ENCODE measurements around the gene JAML. TPM values are rescaled to one million over a fixed set of nuclear protein-coding genes. Genes with fewer than 3 reads are reported as not detected.

The JAML gene
- total and polyA plus RNA-seq, 4 experiments from 2014 or later: 115 to 194 (median 142) TPM

DNA sequence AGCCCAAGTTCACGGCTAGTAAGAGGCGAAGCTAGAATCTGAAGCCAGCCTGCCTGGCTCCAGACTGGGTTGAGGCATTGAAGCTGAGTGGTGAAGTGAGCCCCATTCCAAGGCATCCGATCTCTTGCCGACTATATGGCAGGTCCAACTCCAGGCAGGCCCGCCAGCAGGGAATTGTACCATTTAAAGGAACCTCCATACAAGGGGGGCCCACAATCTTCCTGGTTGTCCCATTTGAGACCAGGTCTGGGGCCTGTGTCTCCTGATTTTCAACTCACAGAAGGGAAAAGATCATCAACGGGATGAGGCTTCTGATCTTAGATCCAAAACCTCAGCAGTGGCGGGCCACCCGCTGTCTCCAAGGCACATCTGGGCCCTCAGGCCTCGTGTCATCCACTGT is 52.5 kb downstream of the JAML start:
- H3K9me3 ChIP-seq (ENCODE audit: control insufficient read depth in 1 of 2, low read length in 2 of 2): no peaks in the 10 kb centered on the region
- DNase-seq: no peak
- no peak overlapping the region for H3K4me3 Mint-ChIP-seq
- no peak overlapping the region for H3K27ac Mint-ChIP-seq
- H3K4me3 ChIP-seq (ENCODE audit: low read length in 2 of 2): no peak overlapping the region
- H3K36me3 Mint-ChIP-seq: no peaks in the 10 kb centered on the region
- H3K9me3 Mint-ChIP-seq: no peaks in the 10 kb centered on the region
- CTCF ChIA-PET (ENCODE audit: partially characterized antibody): interaction anchor here (0.7 to 6.9 kb wide), 49 partner anchors 8 to 748 kb away, joined by 3 to 109 read pairs (median 5); partner anchors contain the start of genes MPZL2, MPZL3 and SCN4B
- intact Hi-C loops (cut with micrococcal nuclease): loop anchor here (10.0 kb wide), 1 partner anchor 748 kb away; no protein-coding TSS in a partner anchor
- H3K4me1 ChIP-seq (ENCODE audit: insufficient read depth, low read length): peaks cover 8% of the 10 kb centered on the region
- H3K36me3 ChIP-seq (ENCODE audit: insufficient read depth, low read length): no peaks in the 10 kb centered on the region
- H3K27me3 Mint-ChIP-seq: peaks cover 2 to 13% of the 10 kb centered on the region in 2 donors
- peaks cover 0 to 5% (median 2%) of the 10 kb centered on the region in 4 donors for H3K4me1 Mint-ChIP-seq
- POLR2A ChIA-PET (ENCODE audit: partially characterized antibody): interaction anchor here (0.8 to 1.7 kb wide), 3 partner anchors 28 to 365 kb away, joined by 3 to 6 read pairs (median 5); no protein-coding TSS in a partner anchor
- no peaks in the 10 kb centered on the region for H3K27me3 ChIP-seq (ENCODE audit: insufficient read depth, low read length)
- H3K27ac ChIP-seq (ENCODE audit: low read depth, low read length): no peak overlapping the region

DNA sequence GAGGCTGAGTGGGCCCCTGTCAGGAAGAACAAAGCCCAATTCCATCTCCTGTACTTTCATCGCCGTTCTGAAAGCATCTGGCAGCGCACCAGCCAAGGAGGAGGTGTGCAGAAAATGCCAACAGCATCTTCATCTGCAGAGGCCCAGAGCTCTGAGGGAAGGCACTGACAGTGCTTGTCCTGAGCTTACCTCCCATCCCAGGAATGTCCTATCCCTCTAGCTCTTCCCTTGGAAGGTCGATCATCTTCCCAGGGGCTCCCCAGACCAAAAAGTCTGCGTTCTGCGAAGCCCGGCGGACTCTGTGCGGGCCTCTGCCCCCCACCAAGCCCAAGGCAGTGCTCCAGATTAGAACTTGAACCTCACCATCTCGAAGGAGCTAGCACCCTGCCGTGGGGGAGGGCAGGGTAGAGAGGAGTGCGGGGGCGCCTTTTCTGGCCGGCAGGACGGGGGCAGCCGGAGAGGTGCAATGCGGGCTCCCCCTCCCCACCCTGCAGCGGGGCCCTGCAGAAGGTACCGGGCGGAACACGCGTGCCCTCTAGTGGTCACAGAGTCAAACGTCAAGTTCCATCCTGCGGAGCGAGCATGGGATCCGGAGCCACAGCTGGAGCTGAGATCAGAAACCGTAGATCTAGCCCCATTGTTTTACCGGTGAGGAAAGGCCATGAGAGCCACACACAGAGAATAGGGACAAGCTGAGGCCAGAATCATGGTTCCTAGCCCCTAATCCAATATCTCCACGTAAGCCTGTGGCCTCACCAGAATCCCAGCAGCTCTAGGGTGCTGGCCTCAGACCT is 53.3 kb downstream of the JAML start:
- H3K36me3 ChIP-seq (ENCODE audit: insufficient read depth, low read length): no peaks in the 10 kb centered on the region
- H3K4me3 Mint-ChIP-seq: peak overlapping the region in 2 of 8 donors; percentile 9 to 12
- H3K36me3 Mint-ChIP-seq: no peaks in the 10 kb centered on the region
- peaks cover 8% of the 10 kb centered on the region for H3K4me1 ChIP-seq (ENCODE audit: insufficient read depth, low read length)
- no peak overlapping the region for H3K27ac ChIP-seq (ENCODE audit: low read depth, low read length)
- ChIA-PET POLR2A (ENCODE audit: partially characterized antibody) (interaction anchor here (0.8 to 1.7 kb wide), 5 partner anchors 27 to 364 kb away, joined by 3 to 6 read pairs (median 4); no protein-coding TSS in a partner anchor), CTCF (ENCODE audit: partially characterized antibody) (interaction anchor here (0.7 to 6.9 kb wide), 60 partner anchors 8 to 747 kb away, joined by 3 to 109 read pairs (median 4); partner anchors contain the start of genes MPZL2, MPZL3 and SCN4B)
- peak; percentile 63 to 72 (median 65) for DNase-seq
- no peaks in the 10 kb centered on the region for H3K27me3 ChIP-seq (ENCODE audit: insufficient read depth, low read length)
- no peak overlapping the region for H3K4me3 ChIP-seq (ENCODE audit: low read length in 2 of 2)
- H3K27ac Mint-ChIP-seq: no peak overlapping the region
- no peaks in the 10 kb centered on the region for H3K9me3 Mint-ChIP-seq
- intact Hi-C loops (cut with micrococcal nuclease): loop anchor here (1.0 to 10.0 kb wide), 4 partner anchors 26 to 747 kb away; no protein-coding TSS in a partner anchor
- H3K4me1 Mint-ChIP-seq: peaks cover 0 to 5% (median 2%) of the 10 kb centered on the region in 4 donors
- no peaks in the 10 kb centered on the region for H3K9me3 ChIP-seq (ENCODE audit: control insufficient read depth in 1 of 2, low read length in 2 of 2)
- H3K27me3 Mint-ChIP-seq: peaks cover 4 to 15% of the 10 kb centered on the region in 2 donors

DNA sequence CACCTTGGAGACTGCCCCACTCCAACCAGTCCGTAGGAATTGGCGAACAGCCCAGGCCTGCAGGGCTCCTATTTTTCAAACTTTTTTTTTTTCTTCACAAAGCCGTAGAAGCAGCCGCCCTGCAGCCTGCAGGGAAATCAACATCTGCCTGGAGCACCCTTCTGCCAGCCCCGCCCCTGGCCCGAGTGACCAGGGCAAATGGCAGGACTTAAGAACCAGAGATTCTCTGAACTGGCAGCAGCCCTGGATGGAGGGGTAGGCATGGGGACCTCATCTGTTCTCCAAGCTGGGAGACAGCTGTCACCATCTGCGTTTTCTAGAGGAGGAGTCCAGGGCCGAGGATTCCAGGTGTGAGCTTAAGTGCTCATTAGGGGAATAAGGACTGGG is 53.9 kb downstream of the JAML start:
- intact Hi-C loops (cut with micrococcal nuclease): loop anchor here (1.0 to 10.0 kb wide), 4 partner anchors 26 to 746 kb away; no protein-coding TSS in a partner anchor
- H3K27ac Mint-ChIP-seq: no peak overlapping the region

DNA sequence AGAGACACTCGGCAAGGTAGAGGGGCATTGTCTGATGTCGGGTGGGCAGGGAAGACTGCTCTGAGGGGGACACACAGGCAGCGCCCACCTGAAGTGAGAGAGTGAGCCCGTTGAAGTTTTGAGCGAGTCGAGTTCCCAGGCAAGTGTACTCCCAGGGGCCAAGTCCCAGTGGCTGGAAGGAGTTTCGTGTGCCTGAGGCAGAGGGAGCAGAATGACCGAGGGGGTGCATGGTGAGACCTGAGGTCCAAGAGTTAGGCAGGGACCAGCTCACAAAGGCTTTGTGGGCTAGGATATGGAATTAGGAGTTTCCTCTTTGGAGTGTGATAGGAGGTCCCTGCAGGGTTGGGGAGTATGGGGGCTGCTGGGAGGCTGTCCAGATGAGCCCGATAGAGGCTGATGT is 54.6 kb downstream of the JAML start:
- Mint-ChIP-seq H3K27me3 (peaks cover 4 to 12% of the 10 kb centered on the region in 2 donors), H3K36me3 (no peaks in the 10 kb centered on the region), H3K9me3 (no peaks in the 10 kb centered on the region), H3K4me1 (peaks cover 0 to 5% (median 2%) of the 10 kb centered on the region in 4 donors), H3K4me3 (no peak overlapping the region), H3K27ac (no peak overlapping the region)
- POLR2A ChIA-PET (ENCODE audit: partially characterized antibody): no interaction called here
- CTCF ChIA-PET (ENCODE audit: partially characterized antibody): interaction anchor here (0.9 to 6.9 kb wide), 15 partner anchors 11 to 744 kb away, joined by 3 to 109 read pairs (median 12); partner anchors contain the start of gene SCN4B
- DNase-seq: no peak
- Histone ChIP-seq H3K36me3 (ENCODE audit: insufficient read depth, low read length) (no peaks in the 10 kb centered on the region), H3K27ac (ENCODE audit: low read depth, low read length) (no peak overlapping the region), H3K9me3 (ENCODE audit: control insufficient read depth in 1 of 2, low read length in 2 of 2) (no peaks in the 10 kb centered on the region), H3K27me3 (ENCODE audit: insufficient read depth, low read length) (no peaks in the 10 kb centered on the region), H3K4me1 (ENCODE audit: insufficient read depth, low read length) (peaks cover 8% of the 10 kb centered on the region), H3K4me3 (ENCODE audit: low read length in 2 of 2) (no peak overlapping the region)
- intact Hi-C loops (cut with micrococcal nuclease): loop anchor here (10.0 kb wide), 1 partner anchor 745 kb away; no protein-coding TSS in a partner anchor

More for the DNA sequence above, 53.9 kb downstream of the JAML start:
- H3K4me3 Mint-ChIP-seq: peak overlapping the region in 1 of 8 donors; percentile 9
- H3K4me1 ChIP-seq (ENCODE audit: insufficient read depth, low read length): peaks cover 8% of the 10 kb centered on the region
- no peaks in the 10 kb centered on the region for H3K9me3 ChIP-seq (ENCODE audit: control insufficient read depth in 1 of 2, low read length in 2 of 2)
- peaks cover 0 to 5% (median 2%) of the 10 kb centered on the region in 4 donors for H3K4me1 Mint-ChIP-seq
- H3K27me3 ChIP-seq (ENCODE audit: insufficient read depth, low read length): no peaks in the 10 kb centered on the region
- H3K27me3 Mint-ChIP-seq: peaks cover 4 to 15% of the 10 kb centered on the region in 2 donors
- DNase-seq: no peak
- no peak overlapping the region for H3K4me3 ChIP-seq (ENCODE audit: low read length in 2 of 2)
- POLR2A ChIA-PET (ENCODE audit: partially characterized antibody): interaction anchor here (1.1 to 1.7 kb wide), 3 partner anchors 117 to 363 kb away, joined by 3 to 5 read pairs (median 4); no protein-coding TSS in a partner anchor
- no peaks in the 10 kb centered on the region for H3K9me3 Mint-ChIP-seq
- no peaks in the 10 kb centered on the region for H3K36me3 ChIP-seq (ENCODE audit: insufficient read depth, low read length)
- no peaks in the 10 kb centered on the region for H3K36me3 Mint-ChIP-seq
- no peak overlapping the region for H3K27ac ChIP-seq (ENCODE audit: low read depth, low read length)
- CTCF ChIA-PET (ENCODE audit: partially characterized antibody): interaction anchor here (0.9 to 6.9 kb wide), 42 partner anchors 8 to 746 kb away, joined by 3 to 109 read pairs (median 6); partner anchors contain the start of genes MPZL2 and SCN4B

DNA sequence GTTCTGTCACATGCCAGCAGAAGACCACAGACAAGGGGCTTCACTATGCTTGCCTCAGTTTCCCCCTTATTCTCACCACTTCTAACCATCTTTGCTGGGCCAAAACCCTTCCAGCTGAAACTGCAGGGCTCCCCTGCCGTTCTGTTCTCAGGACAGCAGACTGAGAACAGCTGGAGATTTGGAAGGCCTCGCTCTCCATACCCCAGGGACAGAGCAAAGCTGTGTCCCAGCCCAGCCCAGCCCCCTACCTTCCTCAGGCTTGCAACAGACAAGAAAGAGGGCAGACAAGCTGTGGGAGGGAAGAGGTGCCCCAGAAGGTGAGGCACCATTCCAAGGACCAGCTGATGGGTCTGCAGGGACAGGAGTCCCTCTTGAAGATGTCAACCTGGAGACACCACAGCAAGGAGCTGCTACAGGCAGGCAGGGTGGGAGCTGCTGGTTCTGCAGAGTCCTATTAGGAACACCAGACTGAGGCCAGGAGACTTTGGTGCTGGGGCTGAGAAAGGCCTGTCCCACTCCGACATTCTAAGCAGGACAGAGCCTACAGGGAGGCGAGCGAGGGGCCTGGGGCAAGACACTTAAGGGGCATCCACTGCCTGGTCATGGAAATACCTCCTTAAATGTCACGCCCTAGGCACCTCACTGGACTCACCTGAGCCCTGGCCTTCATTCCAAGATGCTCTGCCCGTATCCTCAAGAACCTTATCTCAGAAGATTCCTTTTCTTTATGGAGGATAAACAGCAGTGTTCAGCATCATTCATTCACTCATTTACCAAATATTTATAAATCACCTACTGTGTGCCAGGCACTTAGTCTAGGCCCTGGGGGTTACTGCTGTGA is 55.3 kb downstream of the JAML start:
- no peaks in the 10 kb centered on the region for H3K27me3 ChIP-seq (ENCODE audit: insufficient read depth, low read length)
- Mint-ChIP-seq H3K27me3 (peaks cover 4 to 12% of the 10 kb centered on the region in 2 donors), H3K27ac (no peak overlapping the region), H3K9me3 (no peaks in the 10 kb centered on the region), H3K4me3 (no peak overlapping the region), H3K4me1 (peaks cover 0 to 5% (median 2%) of the 10 kb centered on the region in 4 donors), H3K36me3 (no peaks in the 10 kb centered on the region)
- no peak overlapping the region for H3K4me3 ChIP-seq (ENCODE audit: low read length in 2 of 2)
- H3K27ac ChIP-seq (ENCODE audit: low read depth, low read length): no peak overlapping the region
- no peaks in the 10 kb centered on the region for H3K9me3 ChIP-seq (ENCODE audit: control insufficient read depth in 1 of 2, low read length in 2 of 2)
- H3K4me1 ChIP-seq (ENCODE audit: insufficient read depth, low read length): peaks cover 8% of the 10 kb centered on the region
- DNase-seq: no peak
- ChIA-PET CTCF (ENCODE audit: partially characterized antibody) (interaction anchor here (0.9 to 6.9 kb wide), 7 partner anchors 8 to 362 kb away, joined by 3 to 109 read pairs (median 18); no protein-coding TSS in a partner anchor), POLR2A (ENCODE audit: partially characterized antibody) (no interaction called here)
- no peaks in the 10 kb centered on the region for H3K36me3 ChIP-seq (ENCODE audit: insufficient read depth, low read length)
- intact Hi-C loops (cut with micrococcal nuclease): loop anchor here (10.0 kb wide), 1 partner anchor 745 kb away; no protein-coding TSS in a partner anchor

DNA sequence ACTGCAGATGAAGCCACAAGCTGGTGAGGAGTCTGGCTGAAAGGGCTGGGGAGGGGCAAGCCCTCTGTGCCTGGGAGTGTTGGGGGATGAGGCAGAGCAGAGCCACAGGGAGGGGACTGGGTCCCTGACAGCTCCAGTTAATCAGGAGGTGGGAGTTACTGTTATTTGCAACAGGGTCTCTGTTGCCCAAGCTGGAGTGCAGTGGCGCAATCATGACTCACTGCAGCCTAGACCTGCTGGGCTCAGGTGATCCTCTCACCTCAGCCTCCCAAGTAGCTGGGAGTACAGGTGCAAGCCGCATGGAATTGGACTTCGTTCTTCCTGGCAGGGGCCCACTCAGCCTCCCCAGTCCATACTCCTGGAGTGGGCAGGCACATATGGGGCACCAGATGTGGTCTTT is 56.1 kb downstream of the JAML start:
- Mint-ChIP-seq H3K9me3 (no peaks in the 10 kb centered on the region), H3K27ac (no peak overlapping the region), H3K27me3 (peaks cover 4 to 9% of the 10 kb centered on the region in 2 donors), H3K4me3 (no peak overlapping the region), H3K4me1 (peaks cover 0 to 5% (median 2%) of the 10 kb centered on the region in 4 donors), H3K36me3 (no peaks in the 10 kb centered on the region)
- Histone ChIP-seq H3K4me1 (ENCODE audit: insufficient read depth, low read length) (peaks cover 8% of the 10 kb centered on the region), H3K36me3 (ENCODE audit: insufficient read depth, low read length) (no peaks in the 10 kb centered on the region), H3K4me3 (ENCODE audit: low read length in 2 of 2) (no peak overlapping the region), H3K27ac (ENCODE audit: low read depth, low read length) (no peak overlapping the region), H3K27me3 (ENCODE audit: insufficient read depth, low read length) (no peaks in the 10 kb centered on the region), H3K9me3 (ENCODE audit: control insufficient read depth in 1 of 2, low read length in 2 of 2) (no peaks in the 10 kb centered on the region)
- ChIA-PET POLR2A (ENCODE audit: partially characterized antibody) (no interaction called here), CTCF (ENCODE audit: partially characterized antibody) (interaction anchor here (1.0 to 6.9 kb wide), 5 partner anchors 9 to 361 kb away, joined by 3 to 109 read pairs (median 32); no protein-coding TSS in a partner anchor)
- intact Hi-C loops (cut with micrococcal nuclease): no loop called here
- DNase-seq: no peak

Data from CD4-positive, alpha-beta memory T cell (primary cell).